GM06990 (cell line): Measurements from ENCODE around the gene LPIN1.

Source experiments
- DNase-seq: peaks from one replicate; pipeline ENCODE4 v3.0.0-alpha.2; 2011; ENCODE audit not compliant: insufficient read length; ENCODE audit errors: extremely low read depth
- H3K27me3 ChIP-seq: replicated peaks from 2 replicates; pipeline ENCODE4 v1.6.0; 2011; ENCODE audit warnings: low read length; ENCODE audit not compliant: control insufficient read depth, insufficient read depth
- H3K36me3 ChIP-seq: 2 replicates; pipeline ENCODE4 v1.5.1; 2011; ENCODE audit warnings: low read length; ENCODE audit not compliant: control insufficient read depth, insufficient read depth
- H3K4me3 ChIP-seq: replicated peaks from 2 replicates; pipeline ENCODE4 v1.5.1; 2011; ENCODE audit warnings: low read depth, mild to moderate bottlenecking, control low read depth, low read length
- CTCF ChIP-seq: IDR thresholded peaks from 2 replicates; pipeline ENCODE4 v1.5.1; 2011; ENCODE audit warnings: low read length, control low read depth, mild to moderate bottlenecking, inconsistent platforms; ENCODE audit not compliant: insufficient read depth, poor library complexity, severe bottlenecking

The LPIN1 gene

GRCh38 chr2:11716689-11717321, 29.6 kb upstream of the LPIN1 start:
- TF ChIP-seq CTCF = no peak
- H3K36me3 ChIP-seq = no peaks in the 10 kb centered on the region
- H3K4me3 ChIP-seq = no peak overlapping the region
- peaks cover 9% of the 10 kb centered on the region for H3K27me3 ChIP-seq
- DNase-seq = no peak

GRCh38 chr2:11717623-11718022, 28.8 kb upstream of the LPIN1 start:
- no peak for DNase-seq
- no peak for TF ChIP-seq CTCF
- Histone ChIP-seq H3K4me3 (no peak overlapping the region), H3K36me3 (no peaks in the 10 kb centered on the region), H3K27me3 (peaks cover 9% of the 10 kb centered on the region)

- DNase-seq = no peak
- Histone ChIP-seq H3K36me3 (no peaks in the 10 kb centered on the region), H3K4me3 (no peak overlapping the region), H3K27me3 (peaks cover 9% of the 10 kb centered on the region)
- no peak for TF ChIP-seq CTCF
Observed at GRCh38 chr2:11718606-11719005, 27.8 kb upstream of the LPIN1 start.

- TF ChIP-seq CTCF = no peak
- Histone ChIP-seq H3K4me3 (no peak overlapping the region), H3K36me3 (no peaks in the 10 kb centered on the region), H3K27me3 (peaks cover 7% of the 10 kb centered on the region)
- no peak for DNase-seq
Observed at GRCh38 chr2:11719230-11719977, 27.0 kb upstream of the LPIN1 start.

- DNase-seq = no peak
- TF ChIP-seq CTCF = no peak
- H3K36me3 ChIP-seq = no peaks in the 10 kb centered on the region
- H3K27me3 ChIP-seq = peaks cover 3% of the 10 kb centered on the region
- H3K4me3 ChIP-seq = no peak overlapping the region
Observed at GRCh38 chr2:11720752-11721151, 25.7 kb upstream of the LPIN1 start.
